GM12878 (cell line): ENCODE results near the gene ORC1. TPM values are rescaled to one million over a fixed set of nuclear protein-coding genes. Genes with fewer than 3 reads are reported as not detected.

Experiments
- ATAC-seq: fragments of 200-7000 bp; cut with Tn5 transposase; 3 replicates; pipeline ENCODE4 v1.9.1; 2020; ENCODE audit warnings: mild to moderate bottlenecking, moderate library complexity
- BruUV-seq: library from RNA; stranded (reverse); fragments of 400-500 nt; replicated peaks from 2 replicates; lab custom pipeline; 2021; lab: Mats Ljungman, UMichigan
- CTCF ChIA-PET: fragments of 300-600 bp; sonication (Branson Sonifier 250); formaldehyde crosslinking; extraction: SDS; loops from one replicate; lab custom pipeline; 2021; ENCODE audit warnings: inconsistent platforms; lab: Yijun Ruan, JAX
- POLR2A ChIA-PET: fragments of 350-600 bp; formaldehyde crosslinking; extraction: SDS; loops from one replicate; lab custom pipeline; 2021; ENCODE audit warnings: inconsistent platforms; lab: Charles Lee
- RAD21 ChIA-PET: fragments of 300-600 bp; sonication (Branson Sonifier 250); formaldehyde crosslinking; loops from one replicate; lab custom pipeline; 2023; ENCODE audit warnings: antibody characterized with exemption; ENCODE audit not compliant: unreplicated experiment; lab: Charles Lee
- SMC1A ChIA-PET: fragments of 300-600 bp; sonication (Branson Sonifier 250); formaldehyde crosslinking; loops from one replicate; lab custom pipeline; 2023; ENCODE audit not compliant: unreplicated experiment, uncharacterized antibody; lab: Charles Lee
- DNase-seq: peaks from one replicate; pipeline ENCODE4 v3.0.0-alpha.2; 2011; ENCODE audit warnings: low read depth, low spot score
- FAIRE-seq: peaks from 3 replicates; lab custom pipeline; 2011; peaks lifted over from hg19 to GRCh38; lab: Jason Lieb, UNC
- H2AFZ ChIP-seq: 2 replicates; pipeline ENCODE4 v1.6.0; 2011; ENCODE audit warnings: low read depth, low read length, control low read depth; ENCODE audit not compliant: control insufficient read depth
- H3K27ac ChIP-seq: 2 replicates; pipeline ENCODE4 v1.5.1; 2011; ENCODE audit warnings: control low read depth; ENCODE audit not compliant: control insufficient read depth, insufficient read depth
- H3K27me3 ChIP-seq, 2 experiments: replicated peaks in 1 of 2; 2 replicates each; pipeline versions ENCODE4 v1.6.0 to v1.6.1; 2011; ENCODE audit warnings: low read length in 1 of 2; ENCODE audit not compliant: control insufficient read depth in 2 of 2, insufficient read depth in 2 of 2
- H3K36me3 ChIP-seq, 2 experiments: 2 replicates each; pipeline ENCODE4 v1.5.1; 2011; ENCODE audit warnings: low read length in 1 of 2; ENCODE audit not compliant: control insufficient read depth in 2 of 2, insufficient read depth in 2 of 2
- H3K4me1 ChIP-seq: 2 replicates; pipeline ENCODE4 v1.6.1; 2011; ENCODE audit warnings: mild to moderate bottlenecking, low read length, moderate library complexity, mixed read lengths; ENCODE audit not compliant: control insufficient read depth, insufficient read depth
- H3K4me2 ChIP-seq: 2 replicates; pipeline ENCODE4 v1.6.0; 2011; ENCODE audit warnings: control low read depth; ENCODE audit not compliant: control insufficient read depth, insufficient read depth
- H3K4me3 ChIP-seq: fragments of 200-600 bp; sonication (generic); 2 replicates; pipeline ENCODE4 v1.5.1; 2016
- H3K79me2 ChIP-seq: 2 replicates; pipeline ENCODE4 v1.6.0; 2011; ENCODE audit warnings: low read length; ENCODE audit not compliant: control insufficient read depth, insufficient read depth
- H3K9ac ChIP-seq: 2 replicates; pipeline ENCODE4 v1.8.0; 2011; ENCODE audit warnings: low read length, control low read depth, mixed read lengths; ENCODE audit not compliant: control insufficient read depth, insufficient read depth
- H3K9me3 ChIP-seq: replicated peaks from 3 replicates; pipeline ENCODE4 v1.5.1; 2011; ENCODE audit warnings: mild to moderate bottlenecking, low read length; ENCODE audit not compliant: control insufficient read depth, insufficient read depth
- H4K20me1 ChIP-seq: 2 replicates; pipeline ENCODE4 v1.6.0; 2011; ENCODE audit not compliant: control insufficient read depth, insufficient read depth
- CBX3 ChIP-seq: fragments of 200-600 bp; sonication (generic); IDR thresholded peaks from 2 replicates; pipeline ENCODE4 v1.6.1; 2016; ENCODE audit warnings: low read depth, borderline replicate concordance
- CEBPB ChIP-seq, 2 experiments: fragments of 150-350 bp in 1 of 2; IDR thresholded peaks; 2 replicates each; pipeline ENCODE4 v1.6.1; 2012 to 2014; ENCODE audit warnings: low read depth in 2 of 2, low read length in 2 of 2, borderline replicate concordance in 1 of 2, inconsistent platforms in 1 of 2
- DPF2 ChIP-seq: fragments of 450-650 bp; IDR thresholded peaks from 2 replicates; pipeline ENCODE4 v1.6.1; 2017; ENCODE audit warnings: mild to moderate bottlenecking
- EGR1 ChIP-seq, 2 experiments: IDR thresholded peaks; 1 replicate in 1 of 2; 2 replicates in 1 of 2; pipeline ENCODE4 v1.6.1; 2011 to 2012; ENCODE audit warnings: low read depth in 2 of 2, low read length in 2 of 2, borderline replicate concordance in 1 of 2, mild to moderate bottlenecking in 1 of 2, moderate library complexity in 1 of 2
- EZH2 ChIP-seq: IDR thresholded peaks from 2 replicates; pipeline ENCODE4 v1.6.1; 2012; ENCODE audit warnings: low read depth, mild to moderate bottlenecking, control low read depth, inconsistent platforms, low read length, borderline replicate concordance; ENCODE audit not compliant: control insufficient read depth
- FOXM1 ChIP-seq: IDR thresholded peaks from 2 replicates; pipeline ENCODE4 v1.6.1; 2012; ENCODE audit warnings: low read depth, mild to moderate bottlenecking, inconsistent platforms, low read length, moderate library complexity
- KLF5 ChIP-seq: fragments of 450-650 bp; IDR thresholded peaks from 2 replicates; pipeline ENCODE4 v1.6.1; 2014; ENCODE audit warnings: mild to moderate bottlenecking; ENCODE audit not compliant: partially characterized antibody
- LARP7 ChIP-seq: fragments of 450-650 bp; IDR thresholded peaks from 2 replicates; pipeline ENCODE4 v1.6.1; 2017; ENCODE audit warnings: mild to moderate bottlenecking
- MEF2A ChIP-seq: IDR thresholded peaks from 2 replicates; pipeline ENCODE4 v1.6.1; 2011; ENCODE audit warnings: low read depth, mild to moderate bottlenecking, low read length, moderate library complexity; ENCODE audit not compliant: insufficient read depth
- MLLT1 ChIP-seq: fragments of 450-650 bp; IDR thresholded peaks from 2 replicates; pipeline ENCODE4 v1.6.1; 2016; ENCODE audit warnings: mild to moderate bottlenecking
- NBN ChIP-seq: fragments of 450-650 bp; IDR thresholded peaks from 2 replicates; pipeline ENCODE4 v1.6.1; 2016
- NFYB ChIP-seq: IDR thresholded peaks from 2 replicates; pipeline ENCODE4 v1.6.1; 2011; ENCODE audit warnings: low read depth, mild to moderate bottlenecking, low read length, improper control_type of control experiment, moderate library complexity; ENCODE audit not compliant: insufficient read depth
- POLR2A ChIP-seq: IDR thresholded peaks from 2 replicates; pipeline ENCODE4 v1.6.1; 2011; ENCODE audit warnings: low read depth, mild to moderate bottlenecking, low read length
- SMAD1 ChIP-seq: fragments of 450-650 bp; IDR thresholded peaks from 2 replicates; pipeline ENCODE4 v1.6.1; 2018; ENCODE audit warnings: mild to moderate bottlenecking, low read depth; ENCODE audit not compliant: partially characterized antibody
- SPI1 ChIP-seq: IDR thresholded peaks from 2 replicates; pipeline ENCODE4 v1.6.1; 2011; ENCODE audit warnings: low read depth, mild to moderate bottlenecking, low read length, moderate library complexity, borderline replicate concordance; ENCODE audit not compliant: insufficient read depth
- TCF3 ChIP-seq: IDR thresholded peaks from 2 replicates; pipeline ENCODE4 v1.6.1; 2012; ENCODE audit warnings: low read depth, mild to moderate bottlenecking, low read length, borderline replicate concordance; ENCODE audit not compliant: insufficient read depth
- WRNIP1 ChIP-seq: IDR thresholded peaks from 2 replicates; pipeline ENCODE4 v1.6.1; 2011; ENCODE audit warnings: low read depth, low read length, improper control_type of control experiment, borderline replicate concordance
- ZNF217 ChIP-seq: fragments of 450-650 bp; IDR thresholded peaks from 2 replicates; pipeline ENCODE4 v1.6.1; 2017; ENCODE audit warnings: antibody characterized with exemption, mild to moderate bottlenecking
- WGBS: methylation state at CpG from one replicate; pipeline ENCODE4 v1.1.6; 2016; ENCODE audit warnings: low lambda C conversion rate; ENCODE audit not compliant: insufficient replicate concordance, insufficient coverage; ENCODE audit errors: missing lambda C conversion rate; 5-methylcytosine and 5-hydroxymethylcytosine counted together
- in situ Hi-C: fragments of 300-500 bp; cut with MboI; formaldehyde crosslinking; loops from 9 replicates; pipeline ENCODE4 v1.14.3; 2018; ENCODE audit warnings: mixed read lengths
- intact Hi-C: fragments of 100-400 bp; cut with micrococcal nuclease; formaldehyde crosslinking; loops from one replicate; pipeline ENCODE4 v1.14.2; 2022; ENCODE audit not compliant: unreplicated experiment
- polyA plus RNA-seq, 11 experiments: library from polyadenylated mRNA; depleted of rRNA in 4 of 11; unstranded in 6 of 11; stranded (reverse) in 5 of 11; fragments of >200 nt; fragmentation: Nextera tagmentation in 4 of 11; fragmentation: Illumina TruSeq in 1 of 11; extraction: Ambion mirVana in 4 of 11; extraction: Trizol in 1 of 11; gene quantifications; 1 replicate in 1 of 11; 2 replicates in 10 of 11; pipeline versions ENCODE4 v1.2.1 to v1.2.3, GENCODE V29; 2011 to 2016; ENCODE audit warnings: inconsistent platforms in 2 of 11, missing spikeins in 2 of 11, low read depth in 1 of 11
- total RNA-seq, 4 experiments: library from RNA; depleted of rRNA in 3 of 4; stranded (reverse); fragments of >200 nt in 3 of 4; fragmentation: Illumina TruSeq in 1 of 4; extraction: Trizol in 1 of 4; gene quantifications; 2 replicates each; pipeline versions ENCODE4 v1.2.1 to v1.2.3, GENCODE V29; 2013 to 2021

ORC1 gene
- total and polyA plus RNA-seq, 10 of the 15 experiments (the other 5 are each of a cell fraction or from before 2014, with no cell fraction given): 7.7 to 34.6 (median 28.7) TPM

- TF ChIP-seq NBN (no peak), NFYB (no peak), EGR1 (IDR thresholded peaks at IDR 0.05; ENCODE audit: borderline replicate concordance in 1 of 2, low read depth in 2 of 2, low read length in 2 of 2) (no peak), FOXM1 (no peak), DPF2 (no peak), POLR2A (0 out of 2 replicates have a peak, but pooled peaks have one; percentile 37), LARP7 (no peak), SPI1 (no peak)
- TF ChIP-seq, all 136 proteins: peak for 1
- WGBS: 75% methylated on average over 8 of the region's 8 CpGs
- Histone ChIP-seq H3K36me3 (peaks cover 5 to 7% of the 10 kb centered on the region in 2 experiments; a peak in 3 of 4 replicates), H4K20me1 (no peaks in the 10 kb centered on the region), H3K9me3 (no peaks in the 10 kb centered on the region), H2AFZ (no peak overlapping the region), H3K27me3 (no peaks in the 10 kb centered on the region), H3K4me3 (no peak overlapping the region), H3K4me2 (no peak overlapping the region), H3K4me1 (no peaks in the 10 kb centered on the region), H3K27ac (no peak overlapping the region), H3K9ac (no peak overlapping the region), H3K79me2 (no peaks in the 10 kb centered on the region)
- no TSS peak for BruUV-seq
- in situ Hi-C loops (no loop called here), intact Hi-C loops (no loop called here)
- ChIA-PET SMC1A (no interaction called here), RAD21 (no interaction called here), POLR2A (interaction anchor here (0.6 to 1.5 kb wide), 2 partner anchors 16 to 123 kb away, joined by 3 read pairs; no protein-coding TSS in a partner anchor), CTCF (no interaction called here)
- DNase-seq (no peak), FAIRE-seq (no peak), ATAC-seq (peak; percentile 30; the same call in 2 of the 3 replicates)
Measured at GRCh38 chr1:52348704-52349300, 55.4 kb downstream of the ORC1 start.

GRCh38 chr1:52346653-52347052 lies 57.6 kb downstream of the ORC1 start:
- Histone ChIP-seq H3K9me3 (no peaks in the 10 kb centered on the region), H2AFZ (no peak overlapping the region), H3K4me2 (no peak overlapping the region), H3K9ac (no peak overlapping the region), H3K36me3 (no peaks in the 10 kb centered on the region; a peak in 1 of 4 replicates), H4K20me1 (no peaks in the 10 kb centered on the region), H3K79me2 (no peaks in the 10 kb centered on the region), H3K27me3 (no peaks in the 10 kb centered on the region), H3K4me3 (no peak overlapping the region), H3K4me1 (no peaks in the 10 kb centered on the region), H3K27ac (no peak overlapping the region)
- DNase-seq (no peak), FAIRE-seq (no peak), ATAC-seq (no peak)
- POLR2A ChIA-PET: no interaction called here
- CTCF ChIA-PET: no interaction called here
- SMC1A ChIA-PET: interaction anchor here (1.0 kb wide), 1 partner anchor 11 kb away, joined by 3 read pairs; no protein-coding TSS in a partner anchor
- 32% methylated on average over 4 of the region's 4 CpGs for WGBS
- in situ Hi-C loops: no loop called here
- intact Hi-C loops: no loop called here
- BruUV-seq: no TSS peak
- RAD21 ChIA-PET: no interaction called here
- no peak for TF ChIP-seq TCF3
- no peak for TF ChIP-seq CBX3
- TF ChIP-seq ZNF217: no peak
- TF ChIP-seq EZH2: no peak
- no peak for TF ChIP-seq KLF5
- no peak for TF ChIP-seq LARP7
- no peak for TF ChIP-seq MLLT1
- no peak for TF ChIP-seq MEF2A
- no peak for TF ChIP-seq CEBPB (IDR thresholded peaks at IDR 0.05; ENCODE audit: borderline replicate concordance in 1 of 2, low read depth in 2 of 2, low read length in 2 of 2)
- TF ChIP-seq SMAD1: no peak
- TF ChIP-seq WRNIP1: no peak
